ENCODE data around the gene XXYLT1. TPM values are rescaled to one million over a fixed set of nuclear protein-coding genes. Genes with fewer than 3 reads are reported as not detected.

The XXYLT1 gene
- total RNA-seq, 4 donors from 2014 or later, result 9.8 to 14.6 (median 13.9) TPM

DNA sequence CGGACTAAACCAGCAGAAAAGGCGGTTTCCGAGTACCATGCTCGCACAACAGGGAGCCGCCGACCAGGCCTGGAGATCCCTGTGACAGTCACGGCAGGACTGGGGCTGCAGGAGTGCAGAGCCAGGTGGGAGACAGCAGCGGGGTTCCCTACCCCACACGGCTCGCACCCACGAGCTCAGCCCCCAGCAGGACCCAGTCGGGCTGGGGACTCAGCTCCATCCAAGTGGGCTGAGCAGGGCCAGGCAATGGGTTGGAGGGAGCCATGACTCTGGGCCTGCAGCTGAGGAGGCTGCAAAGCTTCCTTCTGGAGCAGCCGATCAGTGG lies 15.8 kb downstream of the XXYLT1 start:
- 90 to 96% methylated on average over 6 to 8 of the region's 13 CpGs for WGBS, 2 donors

DNA sequence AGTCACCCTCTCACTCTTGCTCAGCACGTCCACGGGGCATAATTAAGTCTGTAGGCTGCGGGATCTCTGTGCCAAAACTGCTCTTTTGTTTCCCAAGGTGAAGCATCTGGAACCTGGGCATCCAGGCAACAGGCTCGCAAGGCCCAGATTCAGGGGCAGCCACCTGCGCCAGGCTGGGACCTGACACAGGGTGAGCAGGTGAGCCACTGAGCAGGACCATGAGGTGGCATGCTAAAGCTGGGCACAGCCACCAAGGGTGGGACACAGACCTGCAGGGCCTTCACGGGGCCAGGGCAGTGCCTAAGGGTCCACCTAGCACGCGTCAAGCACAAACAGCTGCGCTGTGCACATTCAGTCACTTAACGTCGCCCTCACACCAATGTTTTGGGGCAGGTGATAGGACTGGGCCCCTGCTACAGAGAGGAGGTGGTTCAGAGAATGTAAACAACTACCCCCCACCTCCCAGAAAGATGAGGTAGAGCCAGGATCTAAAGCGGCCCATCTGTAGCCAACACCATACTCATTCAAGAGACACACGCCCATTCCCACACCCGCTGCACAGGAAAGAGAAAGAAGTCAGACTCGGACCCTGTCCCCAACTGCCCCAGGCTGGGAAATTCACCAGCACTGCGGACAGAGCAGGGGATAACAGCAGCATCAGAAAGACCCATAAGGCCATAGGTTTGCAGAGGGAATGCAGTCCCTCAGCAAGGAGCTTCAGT lies 16.3 kb downstream of the XXYLT1 start:
- TF ChIP-seq POLR2A (IDR thresholded peaks at IDR 0.05) (no peak), CTCF (IDR thresholded peaks at IDR 0.05) (no peak)
- Histone ChIP-seq H3K4me3 (replicated peaks in 1 of 3) (no peak overlapping the region), H3K27me3 (no peaks in the 10 kb centered on the region), H3K4me1 (peaks cover 6 to 10% of the 10 kb centered on the region in 2 donors), H3K36me3 (no peaks in the 10 kb centered on the region), H3K27ac (no peak overlapping the region), H3K9me3 (no peaks in the 10 kb centered on the region)
- WGBS, 2 donors, result 92 to 99% methylated on average over 9 to 16 of the region's 16 CpGs
- intact Hi-C loops (cut with DNase I), result loop anchor here (5.0 to 10.0 kb wide), 3 partner anchors 140 to 572 kb away; no protein-coding TSS in a partner anchor
- DNase-seq, result no peak

More for the DNA sequence above, 15.8 kb downstream of the XXYLT1 start:
- peaks cover 6 to 10% of the 10 kb centered on the region in 2 donors for H3K4me1 ChIP-seq
- H3K4me3 ChIP-seq (replicated peaks in 1 of 3), result no peak overlapping the region
- no peaks in the 10 kb centered on the region for H3K9me3 ChIP-seq
- no peak for DNase-seq
- H3K36me3 ChIP-seq, result no peaks in the 10 kb centered on the region
- intact Hi-C loops (cut with DNase I), result loop anchor here (5.0 to 10.0 kb wide), 3 partner anchors 140 to 573 kb away; no protein-coding TSS in a partner anchor
- no peaks in the 10 kb centered on the region for H3K27me3 ChIP-seq
- no peak overlapping the region for H3K27ac ChIP-seq
- no peak for TF ChIP-seq POLR2A (IDR thresholded peaks at IDR 0.05)
- TF ChIP-seq CTCF (IDR thresholded peaks at IDR 0.05), result no peak

GRCh38 chr3:195253923-195254432 lies 17.0 kb downstream of the XXYLT1 start:
- no peak overlapping the region for H3K27ac ChIP-seq
- intact Hi-C loops (cut with DNase I), result loop anchor here (10.0 kb wide), 2 partner anchors 139 to 249 kb away; no protein-coding TSS in a partner anchor
- H3K4me3 ChIP-seq (replicated peaks in 1 of 3), result no peak overlapping the region
- DNase-seq, result no peak
- no peaks in the 10 kb centered on the region for H3K27me3 ChIP-seq
- WGBS, 2 donors, result 98 to 100% methylated on average over 2 to 10 of the region's 10 CpGs
- H3K36me3 ChIP-seq, result no peaks in the 10 kb centered on the region
- peaks cover 0 to 4% of the 10 kb centered on the region in 2 donors for H3K4me1 ChIP-seq
- H3K9me3 ChIP-seq, result no peaks in the 10 kb centered on the region
- no peak for TF ChIP-seq POLR2A (IDR thresholded peaks at IDR 0.05)
- no peak for TF ChIP-seq CTCF (IDR thresholded peaks at IDR 0.05)

GRCh38 chr3:195251336-195252065 lies 19.5 kb downstream of the XXYLT1 start:
- intact Hi-C loops (cut with DNase I), result loop anchor here (10.0 kb wide), 2 partner anchors 137 to 247 kb away; no protein-coding TSS in a partner anchor
- no peak for DNase-seq
- WGBS, 2 donors, result 95 to 96% methylated on average over 13 to 14 of the region's 14 CpGs
- H3K27me3 ChIP-seq, result no peaks in the 10 kb centered on the region
- no peak overlapping the region for H3K4me3 ChIP-seq (replicated peaks in 1 of 3)
- TF ChIP-seq CTCF (IDR thresholded peaks at IDR 0.05), result no peak
- TF ChIP-seq POLR2A (IDR thresholded peaks at IDR 0.05), result no peak
- no peaks in the 10 kb centered on the region for H3K4me1 ChIP-seq
- H3K36me3 ChIP-seq, result no peaks in the 10 kb centered on the region
- H3K9me3 ChIP-seq, result no peaks in the 10 kb centered on the region
- H3K27ac ChIP-seq, result no peak overlapping the region
